Measurements from ENCODE around the gene PDP2. TPM values are rescaled to one million over a fixed set of nuclear protein-coding genes. Genes with fewer than 3 reads are reported as not detected.
A peak's percentile ranks its signal among the peaks of the same experiment; 100 is the strongest.

Gene PDP2
- total RNA-seq, 2 donors from 2014 or later, result 31.8 TPM

GRCh38 chr16:66924527-66925321 is 44.4 kb downstream of the PDP2 start:
- peaks cover 21% of the 10 kb centered on the region for H3K4me1 Mint-ChIP-seq (ENCODE audit: low read depth)
- ATAC-seq (replicated peaks in 1 of 2) (peak; percentile 82 to 84), DNase-seq (peak; percentile 74 to 77)
- H3K9me3 Mint-ChIP-seq, result no peaks in the 10 kb centered on the region
- peaks cover 21% of the 10 kb centered on the region for H3K27me3 Mint-ChIP-seq (ENCODE audit: low read depth)
- H3K4me3 Mint-ChIP-seq, result peak overlapping the region; percentile 75 to 80
- H3K36me3 Mint-ChIP-seq (ENCODE audit: insufficient read depth in 2 of 2), result no peaks in the 10 kb centered on the region
- no peak overlapping the region for H3K27ac Mint-ChIP-seq

GRCh38 chr16:66925322-66925840 is 45.1 kb downstream of the PDP2 start, which contains the start of gene RRAD:
Gene RRAD (minus strand): TSS chr16:66925535. CDS start chr16:66925179, 356 bp downstream.
- DNase-seq (no peak), ATAC-seq (replicated peaks in 1 of 2) (peak in 1 of 2 donors; percentile 12)
- H3K4me3 Mint-ChIP-seq, result peak within 1 kb of the TSS; percentile 75 to 80
- H3K36me3 Mint-ChIP-seq (ENCODE audit: insufficient read depth in 2 of 2), result no peaks in the 10 kb centered on the region
- H3K9me3 Mint-ChIP-seq, result no peaks in the 10 kb centered on the region
- peaks cover 21% of the 10 kb centered on the region for H3K4me1 Mint-ChIP-seq (ENCODE audit: low read depth)
- peaks cover 21% of the 10 kb centered on the region for H3K27me3 Mint-ChIP-seq (ENCODE audit: low read depth)
- H3K27ac Mint-ChIP-seq, result no peak within 1 kb of the TSS

DNA sequence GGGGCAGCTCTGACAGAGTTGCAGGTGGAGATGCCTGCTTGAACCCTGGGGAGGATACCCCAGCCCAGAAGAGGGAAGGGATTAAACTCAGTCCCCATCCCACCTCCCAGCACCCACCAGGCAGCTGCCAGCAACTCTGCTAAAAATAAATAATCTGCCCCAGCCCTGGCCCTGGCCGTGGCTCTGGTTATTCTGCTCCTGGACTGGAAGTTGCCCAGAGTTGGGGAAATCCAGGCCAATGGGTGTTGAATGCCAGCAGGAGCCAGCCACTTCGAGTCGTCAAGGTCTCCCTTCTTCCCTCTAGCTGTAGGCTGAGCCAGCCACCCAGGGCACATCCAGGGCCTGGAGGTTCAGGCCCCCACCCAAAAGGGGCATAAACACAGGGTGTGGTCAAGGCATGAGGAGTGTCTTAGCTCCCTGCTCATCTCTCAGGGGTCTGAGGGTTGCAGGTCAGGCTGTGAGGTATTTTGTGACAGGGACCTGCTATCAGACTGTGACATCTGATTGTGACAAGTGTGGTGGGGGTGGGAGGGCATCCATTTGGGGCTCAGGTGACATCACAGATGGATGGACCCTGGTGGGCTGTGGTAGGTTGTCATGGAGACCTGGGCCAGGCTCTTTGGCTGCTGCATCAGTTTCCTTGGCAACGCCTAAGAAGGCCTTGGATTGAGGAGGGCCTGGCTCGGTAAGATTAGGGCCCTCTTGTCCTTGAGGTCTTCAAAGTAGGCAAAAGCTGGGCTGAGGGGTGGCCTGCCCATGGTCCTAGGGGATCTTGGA is 46.0 kb downstream of the PDP2 start:
- DNase-seq (no peak), ATAC-seq (replicated peaks in 1 of 2) (no peak)
- no peaks in the 10 kb centered on the region for H3K9me3 Mint-ChIP-seq
- H3K27ac Mint-ChIP-seq, result no peak overlapping the region
- peaks cover 21% of the 10 kb centered on the region for H3K4me1 Mint-ChIP-seq (ENCODE audit: low read depth)
- H3K36me3 Mint-ChIP-seq (ENCODE audit: insufficient read depth in 2 of 2), result no peaks in the 10 kb centered on the region
- peaks cover 21% of the 10 kb centered on the region for H3K27me3 Mint-ChIP-seq (ENCODE audit: low read depth)
- H3K4me3 Mint-ChIP-seq, result peak overlapping the region in 1 of 2 donors; percentile 75

- Mint-ChIP-seq H3K27me3 (ENCODE audit: low read depth) (peaks cover 21% of the 10 kb centered on the region), H3K4me3 (no peak overlapping the region), H3K27ac (no peak overlapping the region), H3K36me3 (ENCODE audit: insufficient read depth in 2 of 2) (no peaks in the 10 kb centered on the region), H3K9me3 (no peaks in the 10 kb centered on the region), H3K4me1 (ENCODE audit: low read depth) (peaks cover 26% of the 10 kb centered on the region)
- DNase-seq, result no peak
- ATAC-seq (replicated peaks in 1 of 2), result no peak
These were observed 46.7 kb downstream of the PDP2 start for GRCh38 chr16:66926961-66927436.

GRCh38 chr16:66927918-66928649 is 47.8 kb downstream of the PDP2 start:
- Mint-ChIP-seq H3K36me3 (ENCODE audit: insufficient read depth in 2 of 2) (peaks cover 0 to 6% of the 10 kb centered on the region in 2 donors), H3K27ac (peak overlapping the region; percentile 25), H3K4me3 (no peak overlapping the region), H3K27me3 (ENCODE audit: low read depth) (peaks cover 18% of the 10 kb centered on the region), H3K9me3 (no peaks in the 10 kb centered on the region), H3K4me1 (ENCODE audit: low read depth) (peaks cover 37% of the 10 kb centered on the region)
- peak in 1 of 2 donors; percentile 31 for DNase-seq
- peak; percentile 36 for ATAC-seq (replicated peaks in 1 of 2)

- Mint-ChIP-seq H3K27ac (no peak overlapping the region), H3K4me3 (no peak overlapping the region), H3K27me3 (ENCODE audit: low read depth) (peaks cover 10% of the 10 kb centered on the region), H3K9me3 (no peaks in the 10 kb centered on the region), H3K4me1 (ENCODE audit: low read depth) (peaks cover 44% of the 10 kb centered on the region), H3K36me3 (ENCODE audit: insufficient read depth in 2 of 2) (peaks cover 4 to 13% of the 10 kb centered on the region in 2 donors)
- DNase-seq (peak; percentile 62 to 65), ATAC-seq (replicated peaks in 1 of 2) (peak; percentile 19 to 24)
These were observed 48.5 kb downstream of the PDP2 start for GRCh38 chr16:66928702-66929388.

DNA sequence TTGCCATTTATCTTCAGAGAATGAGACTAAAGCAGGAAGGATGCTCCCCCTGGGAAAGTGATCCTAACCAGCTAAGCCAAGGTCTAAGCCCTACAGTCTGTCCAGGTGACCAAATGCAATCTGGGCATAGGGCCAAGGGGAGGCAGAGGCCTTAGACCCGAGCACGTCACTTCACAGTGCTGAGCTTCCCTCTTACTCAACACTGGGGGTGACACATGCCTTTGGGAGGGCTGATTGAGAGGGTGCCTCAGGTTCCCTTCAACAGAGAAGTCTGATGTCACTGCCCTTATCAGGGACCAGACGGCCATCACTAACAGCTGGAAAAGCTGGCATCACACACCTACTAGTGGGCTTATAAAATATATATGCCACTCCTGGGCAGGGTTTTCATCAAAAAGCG is 49.9 kb downstream of the PDP2 start:
- Mint-ChIP-seq H3K27me3 (ENCODE audit: low read depth) (peaks cover 7% of the 10 kb centered on the region), H3K4me1 (ENCODE audit: low read depth) (peaks cover 49% of the 10 kb centered on the region), H3K4me3 (no peak overlapping the region), H3K36me3 (ENCODE audit: insufficient read depth in 2 of 2) (peaks cover 9 to 17% of the 10 kb centered on the region in 2 donors), H3K9me3 (no peaks in the 10 kb centered on the region), H3K27ac (no peak overlapping the region)
- ATAC-seq (replicated peaks in 1 of 2) (no peak), DNase-seq (no peak)

GRCh38 chr16:66931665-66932064 is 51.4 kb downstream of the PDP2 start:
- Mint-ChIP-seq H3K36me3 (ENCODE audit: insufficient read depth in 2 of 2) (peaks cover 9 to 17% of the 10 kb centered on the region in 2 donors), H3K9me3 (no peaks in the 10 kb centered on the region), H3K27ac (peak overlapping the region; percentile 34), H3K27me3 (ENCODE audit: low read depth) (no peaks in the 10 kb centered on the region), H3K4me3 (peak overlapping the region in 1 of 2 donors; percentile 19), H3K4me1 (ENCODE audit: low read depth) (peaks cover 59% of the 10 kb centered on the region)
- ATAC-seq (replicated peaks in 1 of 2) (no peak), DNase-seq (no peak)

- ATAC-seq (replicated peaks in 1 of 2) (no peak), DNase-seq (no peak)
- no peaks in the 10 kb centered on the region for H3K9me3 Mint-ChIP-seq
- no peaks in the 10 kb centered on the region for H3K27me3 Mint-ChIP-seq (ENCODE audit: low read depth)
- H3K27ac Mint-ChIP-seq, result peak overlapping the region; percentile 96
- H3K36me3 Mint-ChIP-seq (ENCODE audit: insufficient read depth in 2 of 2), result peaks cover 9 to 17% of the 10 kb centered on the region in 2 donors
- peaks cover 61% of the 10 kb centered on the region for H3K4me1 Mint-ChIP-seq (ENCODE audit: low read depth)
- peak overlapping the region; percentile 91 to 100 for H3K4me3 Mint-ChIP-seq
These were observed 51.8 kb downstream of the PDP2 start for GRCh38 chr16:66932076-66932475.

- Mint-ChIP-seq H3K4me3 (peak overlapping the region; percentile 91 to 100), H3K4me1 (ENCODE audit: low read depth) (peaks cover 50% of the 10 kb centered on the region), H3K36me3 (ENCODE audit: insufficient read depth in 2 of 2) (peaks cover 9 to 17% of the 10 kb centered on the region in 2 donors), H3K27ac (peak overlapping the region; percentile 96), H3K9me3 (no peaks in the 10 kb centered on the region), H3K27me3 (ENCODE audit: low read depth) (no peaks in the 10 kb centered on the region)
- peak; percentile 77 to 78 for ATAC-seq (replicated peaks in 1 of 2)
- DNase-seq, result peak; percentile 62 to 69
These were observed 53.4 kb downstream of the PDP2 start for GRCh38 chr16:66933776-66934137.

DNA sequence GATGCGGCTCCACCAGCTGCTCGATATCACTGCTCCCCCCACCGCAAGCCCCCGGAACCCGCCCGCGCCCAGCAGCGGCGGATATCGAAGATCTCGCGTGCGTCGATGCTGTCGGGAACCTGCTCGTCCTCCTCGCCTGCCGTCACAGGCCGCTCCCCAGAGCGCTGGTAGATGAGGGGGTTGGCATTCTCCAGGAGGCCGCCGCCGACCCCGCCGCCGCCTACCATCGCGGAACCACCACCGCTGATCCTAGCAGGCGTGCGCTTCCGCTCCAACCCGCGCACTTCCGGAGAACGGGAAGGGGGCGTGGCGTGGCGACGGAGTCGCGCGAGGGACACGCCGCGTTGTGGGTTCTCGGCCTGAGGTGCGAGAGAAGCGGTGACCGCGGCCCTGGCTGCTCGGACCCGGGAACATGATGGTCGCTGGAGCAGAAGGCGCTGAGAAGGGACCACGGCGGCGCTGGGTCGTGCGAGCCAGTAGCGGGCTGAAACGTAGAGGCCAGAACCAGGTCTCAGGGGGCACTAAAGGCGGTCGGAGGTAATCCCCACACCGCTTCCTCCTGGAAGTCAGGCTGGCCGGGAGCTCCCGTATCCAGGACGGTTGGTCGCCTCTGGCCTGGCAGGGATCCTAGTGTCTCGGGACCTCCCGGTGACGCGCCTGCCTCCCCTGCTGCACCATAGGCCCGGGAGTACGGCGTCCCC is 54.0 kb downstream of the PDP2 start, which contains the start of gene CIAO2B:
Gene CIAO2B (minus strand): TSS at position 265 of the 701 bp plus-strand sequence. CDS start 38 bp downstream, at position 227.
- peaks cover 45% of the 10 kb centered on the region for H3K4me1 Mint-ChIP-seq (ENCODE audit: low read depth)
- H3K27ac Mint-ChIP-seq, result peak within 1 kb of the TSS; percentile 96
- peaks cover 9 to 17% of the 10 kb centered on the region in 2 donors for H3K36me3 Mint-ChIP-seq (ENCODE audit: insufficient read depth in 2 of 2)
- no peaks in the 10 kb centered on the region for H3K9me3 Mint-ChIP-seq
- no peaks in the 10 kb centered on the region for H3K27me3 Mint-ChIP-seq (ENCODE audit: low read depth)
- ATAC-seq (replicated peaks in 1 of 2) (peak; percentile 90 to 92), DNase-seq (peak; percentile 93 to 95)
- peak within 1 kb of the TSS; percentile 91 to 100 for H3K4me3 Mint-ChIP-seq

Data from activated T-cell treated with anti-CD3 and anti-CD28 coated beads, Interleukin-2, amount 50 U/mL, for 72 hours (primary cell).